Liver (tissue), 9 donors: ENCODE measurements around the gene TOP2A. TPM values are rescaled to one million over a fixed set of nuclear protein-coding genes. Genes with fewer than 3 reads are reported as not detected.
A peak's percentile ranks its signal among the peaks of the same experiment; 100 is the strongest.

ENCODE experiments used
- DNase-seq: peaks from one replicate; pipeline ENCODE4 v3.0.0-alpha.2; 2017; ENCODE audit warnings: low spot score
- H3K27ac ChIP-seq, 2 donors: one replicate each; pipeline ENCODE4 v1.7.0; 2013; ENCODE audit warnings: inconsistent platforms in 2 of 2, low read length in 2 of 2, control low read depth in 1 of 2, low read depth in 1 of 2, mild to moderate bottlenecking in 1 of 2
- H3K27me3 ChIP-seq, 4 donors: one replicate each; pipeline versions ENCODE4 v1.6.1 to v1.7.0; 2013; ENCODE audit warnings: low read length in 3 of 4, inconsistent platforms in 1 of 4, mild to moderate bottlenecking in 1 of 4, moderate library complexity in 1 of 4; ENCODE audit not compliant: control insufficient read depth in 4 of 4, insufficient read depth in 4 of 4
- H3K36me3 ChIP-seq, 4 donors: one replicate each; pipeline versions ENCODE4 v1.6.1 to v1.7.0; 2013; ENCODE audit warnings: low read length in 3 of 4, mild to moderate bottlenecking in 3 of 4, low read depth in 1 of 4, moderate library complexity in 1 of 4; ENCODE audit not compliant: control insufficient read depth in 4 of 4, insufficient read depth in 3 of 4
- H3K4me1 ChIP-seq, 4 donors: one replicate each; pipeline versions ENCODE4 v1.6.1 to v1.7.0; 2013; ENCODE audit warnings: low read length in 3 of 4, mild to moderate bottlenecking in 3 of 4, moderate library complexity in 1 of 4; ENCODE audit not compliant: control insufficient read depth in 4 of 4, insufficient read depth in 4 of 4
- H3K4me3 ChIP-seq, 3 donors: one replicate each; pipeline versions ENCODE4 v1.6.1 to v1.7.0; 2013; ENCODE audit warnings: low read length in 3 of 3, control low read depth in 1 of 3, low read depth in 1 of 3, mild to moderate bottlenecking in 1 of 3
- H3K9ac ChIP-seq, 2 donors: one replicate each; pipeline ENCODE4 v1.7.0; 2013; ENCODE audit warnings: low read length in 2 of 2, mild to moderate bottlenecking in 2 of 2, moderate library complexity in 2 of 2, control low read depth in 1 of 2, low read depth in 1 of 2
- H3K9me3 ChIP-seq, 4 donors: one replicate each; pipeline versions ENCODE4 v1.6.1 to v1.7.0; 2013; ENCODE audit warnings: low read length in 3 of 4; ENCODE audit not compliant: control insufficient read depth in 4 of 4
- EGR1 ChIP-seq, 2 donors: IDR thresholded peaks; 2 replicates each; pipeline ENCODE4 v1.6.1; 2016 to 2018; ENCODE audit warnings: antibody characterized with exemption in 2 of 2, low read depth in 2 of 2
- FOXA1 ChIP-seq: IDR thresholded peaks from 2 replicates; pipeline ENCODE4 v1.6.1; 2016; ENCODE audit warnings: antibody characterized with exemption
- FOXA2 ChIP-seq: IDR thresholded peaks from 2 replicates; pipeline ENCODE4 v1.6.1; 2016; ENCODE audit warnings: antibody characterized with exemption
- GABPA ChIP-seq, 2 donors: IDR thresholded peaks in 1 of 2; conservative IDR thresholded peaks in 1 of 2; 2 replicates each; pipeline ENCODE4 v1.6.1; 2016; ENCODE audit warnings: antibody characterized with exemption in 2 of 2, mild to moderate bottlenecking in 1 of 2, moderate library complexity in 1 of 2
- HNF4A ChIP-seq, 2 donors: conservative IDR thresholded peaks; 2 replicates each; pipeline ENCODE4 v1.6.1; 2016; ENCODE audit warnings: antibody characterized with exemption in 2 of 2, mild to moderate bottlenecking in 2 of 2
- HNF4G ChIP-seq: IDR thresholded peaks from 2 replicates; pipeline ENCODE4 v1.6.1; 2016; ENCODE audit warnings: antibody characterized with exemption
- JUND ChIP-seq, 2 donors: IDR thresholded peaks; 2 replicates each; pipeline ENCODE4 v1.6.1; 2016; ENCODE audit warnings: antibody characterized with exemption in 2 of 2
- NR2F2 ChIP-seq: IDR thresholded peaks from 2 replicates; pipeline ENCODE4 v1.6.1; 2016; ENCODE audit warnings: antibody characterized with exemption
- RAD21 ChIP-seq, 2 donors: IDR thresholded peaks; 2 replicates each; pipeline ENCODE4 v1.6.1; 2016; ENCODE audit warnings: antibody characterized with exemption in 2 of 2, mild to moderate bottlenecking in 2 of 2
- RXRA ChIP-seq, 2 donors: IDR thresholded peaks; 2 replicates each; pipeline ENCODE4 v1.6.1; 2017 to 2018; ENCODE audit warnings: antibody characterized with exemption in 2 of 2, mild to moderate bottlenecking in 1 of 2
- SP1 ChIP-seq: IDR thresholded peaks from 2 replicates; pipeline ENCODE4 v1.6.1; 2018; ENCODE audit warnings: antibody characterized with exemption, mild to moderate bottlenecking
- TAF1 ChIP-seq: conservative IDR thresholded peaks from 2 replicates; pipeline ENCODE4 v1.6.1; 2016; ENCODE audit warnings: antibody characterized with exemption, mild to moderate bottlenecking
- YY1 ChIP-seq: IDR thresholded peaks from 2 replicates; pipeline ENCODE4 v1.6.1; 2016; ENCODE audit warnings: antibody characterized with exemption, mild to moderate bottlenecking
- WGBS: extraction: QIAGEN DNeasy Blood & Tissue Kit; methylation state at CpG from one replicate; pipeline ENCODE4 v1.1.7; 2013; 5-methylcytosine and 5-hydroxymethylcytosine counted together
- polyA plus RNA-seq, 2 donors: library from polyadenylated mRNA; stranded (reverse) in 1 of 2; unstranded in 1 of 2; fragments of 200-250 nt in 1 of 2; fragments of >200 nt in 1 of 2; fragmentation: Nextera tagmentation in 1 of 2; extraction: Ambion mirVana in 1 of 2; gene quantifications; one replicate each; pipeline versions ENCODE4 v1.2.1 to v1.2.3, GENCODE V29; 2013 to 2015
- total RNA-seq, 2 donors: library from RNA; depleted of rRNA; stranded (reverse); fragments of >200 nt; gene quantifications; one replicate each; pipeline ENCODE4 v1.2.3, GENCODE V29; 2014
- TF ChIP-seq, protein P1 (sequence below): IDR thresholded peaks from 2 replicates; pipeline ENCODE4 v1.6.1; 2016; ENCODE audit warnings: antibody characterized with exemption
- TF ChIP-seq, protein P2 (sequence below): IDR thresholded peaks from 2 replicates; pipeline ENCODE4 v1.6.1; 2016; ENCODE audit warnings: antibody characterized with exemption
- TF ChIP-seq, protein P3 (sequence below): fragments of 150-350 bp; IDR thresholded peaks from 2 replicates; pipeline ENCODE4 v1.5.1; 2017; ENCODE audit warnings: improper control_type of control experiment, low read depth, low read length; ENCODE audit not compliant: missing input control
- TF ChIP-seq, protein P4 (sequence below): IDR thresholded peaks from 2 replicates; pipeline ENCODE4 v1.6.1; 2016; ENCODE audit warnings: antibody characterized with exemption
- TF ChIP-seq, protein P5 (sequence below): IDR thresholded peaks from 2 replicates; pipeline ENCODE4 v1.6.1; 2016; ENCODE audit warnings: antibody characterized with exemption, mild to moderate bottlenecking
- donor health status: healthy.
- donor health status: healthy.
- donor health status: healthy.
- donor health status: healthy.
- donor health status: healthy.

Gene TOP2A
- total and polyA plus RNA-seq, 4 donors: 0.08 to 102 (median 3.6) TPM

DNA sequence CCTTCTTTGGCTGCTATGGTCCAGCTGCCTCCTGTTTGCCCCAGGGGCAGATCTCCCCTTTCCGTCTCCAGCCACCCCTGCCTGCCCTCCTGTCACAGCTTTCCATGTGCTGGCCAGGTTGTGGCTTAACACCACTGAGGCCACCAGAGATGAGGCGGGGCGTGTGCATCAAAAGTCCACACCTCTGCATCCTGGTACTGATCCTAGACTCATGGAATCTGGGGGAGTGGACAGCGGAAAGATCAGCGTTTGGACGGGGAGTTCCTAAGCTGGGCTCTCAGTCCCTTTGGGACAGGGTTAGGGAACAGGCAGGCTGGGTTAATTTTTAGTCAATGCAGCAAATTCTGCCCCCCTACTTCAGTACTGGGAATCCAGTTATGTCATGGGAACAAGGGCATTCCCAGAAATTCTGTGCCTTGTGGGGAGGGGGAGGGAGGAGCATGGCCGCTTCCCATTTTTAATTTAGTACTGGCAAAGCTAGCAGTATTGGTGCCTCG, 29.5 kb upstream of the TOP2A start:
- WGBS: 20% methylated on average over 8 of the region's 8 CpGs
- TF ChIP-seq FOXA1 (no peak), JUND (IDR thresholded peaks at IDR 0.05) (peak in 1 of 2 donors; percentile 55), SP1 (peak; percentile 95), HNF4A (conservative IDR thresholded peaks at IDR 0.05) (peak; percentile 56 to 86), YY1 (peak; percentile 78), GABPA (IDR thresholded peaks at IDR 0.05 in 1 of 2, conservative IDR thresholded peaks at IDR 0.05 in 1 of 2) (peak in 1 of 2 donors; percentile 15), TAF1 (peak; percentile 94), EGR1 (IDR thresholded peaks at IDR 0.05; ENCODE audit: low read depth in 2 of 2) (peak in 1 of 2 donors; percentile 58), HNF4G (peak; percentile 8), FOXA2 (peak; percentile 45), RXRA (IDR thresholded peaks at IDR 0.05) (peak; percentile 88 to 97), RAD21 (IDR thresholded peaks at IDR 0.05) (peak; percentile 9 to 24), NR2F2 (peak; percentile 63)
- TF ChIP-seq, protein P1, sequence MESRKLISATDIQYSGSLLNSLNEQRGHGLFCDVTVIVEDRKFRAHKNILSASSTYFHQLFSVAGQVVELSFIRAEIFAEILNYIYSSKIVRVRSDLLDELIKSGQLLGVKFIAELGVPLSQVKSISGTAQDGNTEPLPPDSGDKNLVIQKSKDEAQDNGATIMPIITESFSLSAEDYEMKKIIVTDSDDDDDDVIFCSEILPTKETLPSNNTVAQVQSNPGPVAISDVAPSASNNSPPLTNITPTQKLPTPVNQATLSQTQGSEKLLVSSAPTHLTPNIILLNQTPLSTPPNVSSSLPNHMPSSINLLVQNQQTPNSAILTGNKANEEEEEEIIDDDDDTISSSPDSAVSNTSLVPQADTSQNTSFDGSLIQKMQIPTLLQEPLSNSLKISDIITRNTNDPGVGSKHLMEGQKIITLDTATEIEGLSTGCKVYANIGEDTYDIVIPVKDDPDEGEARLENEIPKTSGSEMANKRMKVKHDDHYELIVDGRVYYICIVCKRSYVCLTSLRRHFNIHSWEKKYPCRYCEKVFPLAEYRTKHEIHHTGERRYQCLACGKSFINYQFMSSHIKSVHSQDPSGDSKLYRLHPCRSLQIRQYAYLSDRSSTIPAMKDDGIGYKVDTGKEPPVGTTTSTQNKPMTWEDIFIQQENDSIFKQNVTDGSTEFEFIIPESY: peak; percentile 76
- TF ChIP-seq, protein P2, sequence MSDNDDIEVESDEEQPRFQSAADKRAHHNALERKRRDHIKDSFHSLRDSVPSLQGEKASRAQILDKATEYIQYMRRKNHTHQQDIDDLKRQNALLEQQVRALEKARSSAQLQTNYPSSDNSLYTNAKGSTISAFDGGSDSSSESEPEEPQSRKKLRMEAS: peak; percentile 90
- TF ChIP-seq, protein P3, sequence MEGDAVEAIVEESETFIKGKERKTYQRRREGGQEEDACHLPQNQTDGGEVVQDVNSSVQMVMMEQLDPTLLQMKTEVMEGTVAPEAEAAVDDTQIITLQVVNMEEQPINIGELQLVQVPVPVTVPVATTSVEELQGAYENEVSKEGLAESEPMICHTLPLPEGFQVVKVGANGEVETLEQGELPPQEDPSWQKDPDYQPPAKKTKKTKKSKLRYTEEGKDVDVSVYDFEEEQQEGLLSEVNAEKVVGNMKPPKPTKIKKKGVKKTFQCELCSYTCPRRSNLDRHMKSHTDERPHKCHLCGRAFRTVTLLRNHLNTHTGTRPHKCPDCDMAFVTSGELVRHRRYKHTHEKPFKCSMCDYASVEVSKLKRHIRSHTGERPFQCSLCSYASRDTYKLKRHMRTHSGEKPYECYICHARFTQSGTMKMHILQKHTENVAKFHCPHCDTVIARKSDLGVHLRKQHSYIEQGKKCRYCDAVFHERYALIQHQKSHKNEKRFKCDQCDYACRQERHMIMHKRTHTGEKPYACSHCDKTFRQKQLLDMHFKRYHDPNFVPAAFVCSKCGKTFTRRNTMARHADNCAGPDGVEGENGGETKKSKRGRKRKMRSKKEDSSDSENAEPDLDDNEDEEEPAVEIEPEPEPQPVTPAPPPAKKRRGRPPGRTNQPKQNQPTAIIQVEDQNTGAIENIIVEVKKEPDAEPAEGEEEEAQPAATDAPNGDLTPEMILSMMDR: no peak
- TF ChIP-seq, protein P4, sequence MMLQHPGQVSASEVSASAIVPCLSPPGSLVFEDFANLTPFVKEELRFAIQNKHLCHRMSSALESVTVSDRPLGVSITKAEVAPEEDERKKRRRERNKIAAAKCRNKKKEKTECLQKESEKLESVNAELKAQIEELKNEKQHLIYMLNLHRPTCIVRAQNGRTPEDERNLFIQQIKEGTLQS: no peak
- TF ChIP-seq, protein P5, sequence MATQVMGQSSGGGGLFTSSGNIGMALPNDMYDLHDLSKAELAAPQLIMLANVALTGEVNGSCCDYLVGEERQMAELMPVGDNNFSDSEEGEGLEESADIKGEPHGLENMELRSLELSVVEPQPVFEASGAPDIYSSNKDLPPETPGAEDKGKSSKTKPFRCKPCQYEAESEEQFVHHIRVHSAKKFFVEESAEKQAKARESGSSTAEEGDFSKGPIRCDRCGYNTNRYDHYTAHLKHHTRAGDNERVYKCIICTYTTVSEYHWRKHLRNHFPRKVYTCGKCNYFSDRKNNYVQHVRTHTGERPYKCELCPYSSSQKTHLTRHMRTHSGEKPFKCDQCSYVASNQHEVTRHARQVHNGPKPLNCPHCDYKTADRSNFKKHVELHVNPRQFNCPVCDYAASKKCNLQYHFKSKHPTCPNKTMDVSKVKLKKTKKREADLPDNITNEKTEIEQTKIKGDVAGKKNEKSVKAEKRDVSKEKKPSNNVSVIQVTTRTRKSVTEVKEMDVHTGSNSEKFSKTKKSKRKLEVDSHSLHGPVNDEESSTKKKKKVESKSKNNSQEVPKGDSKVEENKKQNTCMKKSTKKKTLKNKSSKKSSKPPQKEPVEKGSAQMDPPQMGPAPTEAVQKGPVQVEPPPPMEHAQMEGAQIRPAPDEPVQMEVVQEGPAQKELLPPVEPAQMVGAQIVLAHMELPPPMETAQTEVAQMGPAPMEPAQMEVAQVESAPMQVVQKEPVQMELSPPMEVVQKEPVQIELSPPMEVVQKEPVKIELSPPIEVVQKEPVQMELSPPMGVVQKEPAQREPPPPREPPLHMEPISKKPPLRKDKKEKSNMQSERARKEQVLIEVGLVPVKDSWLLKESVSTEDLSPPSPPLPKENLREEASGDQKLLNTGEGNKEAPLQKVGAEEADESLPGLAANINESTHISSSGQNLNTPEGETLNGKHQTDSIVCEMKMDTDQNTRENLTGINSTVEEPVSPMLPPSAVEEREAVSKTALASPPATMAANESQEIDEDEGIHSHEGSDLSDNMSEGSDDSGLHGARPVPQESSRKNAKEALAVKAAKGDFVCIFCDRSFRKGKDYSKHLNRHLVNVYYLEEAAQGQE: peak; percentile 92
- H3K9ac ChIP-seq: peak overlapping the region; percentile 66 to 81
- peaks cover 0 to 4% (median 1%) of the 10 kb centered on the region in 4 donors for H3K36me3 ChIP-seq
- H3K27ac ChIP-seq: peak overlapping the region; percentile 92 to 97
- no peaks in the 10 kb centered on the region for H3K9me3 ChIP-seq
- peak overlapping the region; percentile 40 to 74 (median 69) for H3K4me3 ChIP-seq
- H3K4me1 ChIP-seq: peaks cover 14 to 66% (median 56%) of the 10 kb centered on the region in 4 donors
- H3K27me3 ChIP-seq: no peaks in the 10 kb centered on the region
- no peak for DNase-seq
